H9 (cell line): Measurements from ENCODE around the gene CELA3A. TPM values are rescaled to one million over a fixed set of nuclear protein-coding genes. Genes with fewer than 3 reads are reported as not detected.
"Not testable (repeated sequence)": the region's sequence is repeated elsewhere in the genome, so short reads cannot be mapped to it uniquely, and the experiment has no call there.

Source experiments
- DNase-seq: peaks from one replicate; pipeline ENCODE4 v3.0.0-alpha.2; 2017
- H2AFZ ChIP-seq: one replicate; pipeline ENCODE4 v1.6.1; 2013; ENCODE audit warnings: mild to moderate bottlenecking, low read length, control low read depth, moderate library complexity
- H2AK5ac ChIP-seq: 2 replicates; pipeline ENCODE4 v1.6.1; 2013; ENCODE audit warnings: low read length, control low read depth, mixed read lengths; ENCODE audit not compliant: insufficient read length
- H2BK120ac ChIP-seq: one replicate; pipeline ENCODE4 v1.6.1; 2013; ENCODE audit warnings: low read depth, mild to moderate bottlenecking, low read length, control low read depth, inconsistent platforms; ENCODE audit not compliant: poor library complexity, severe bottlenecking
- H2BK12ac ChIP-seq: 2 replicates; pipeline ENCODE4 v1.6.1; 2013; ENCODE audit warnings: low read length, control low read depth, mixed read lengths, low read depth; ENCODE audit not compliant: insufficient read length
- H2BK15ac ChIP-seq: 2 replicates; pipeline ENCODE4 v1.6.1; 2013; ENCODE audit warnings: low read depth, low read length, control low read depth
- H2BK20ac ChIP-seq: one replicate; pipeline ENCODE4 v1.6.1; 2013; ENCODE audit warnings: low read depth, mild to moderate bottlenecking, low read length, control low read depth, inconsistent platforms; ENCODE audit not compliant: poor library complexity, severe bottlenecking
- H2BK5ac ChIP-seq: 2 replicates; pipeline ENCODE4 v1.6.1; 2013; ENCODE audit warnings: low read length, control low read depth, mixed read lengths; ENCODE audit not compliant: insufficient read length
- H3K14ac ChIP-seq: 2 replicates; pipeline ENCODE4 v1.6.1; 2013; ENCODE audit warnings: low read length, control low read depth; ENCODE audit not compliant: insufficient read depth
- H3K18ac ChIP-seq: 2 replicates; pipeline ENCODE4 v1.6.1; 2013; ENCODE audit warnings: low read depth, mild to moderate bottlenecking, mixed read lengths, low read length, control low read depth; ENCODE audit not compliant: insufficient read length
- H3K23ac ChIP-seq: 2 replicates; pipeline ENCODE4 v1.6.1; 2013; ENCODE audit warnings: low read length, control low read depth, mixed read lengths, low read depth; ENCODE audit not compliant: insufficient read length
- H3K23me2 ChIP-seq: 2 replicates; pipeline ENCODE4 v1.6.1; 2013; ENCODE audit warnings: low read depth, mild to moderate bottlenecking, mixed read lengths, low read length, control low read depth; ENCODE audit not compliant: insufficient read length, poor library complexity, severe bottlenecking
- H3K27ac ChIP-seq: 2 replicates; pipeline ENCODE4 v1.5.1; 2013; ENCODE audit warnings: low read length, control low read depth, mixed read lengths, low read depth; ENCODE audit not compliant: insufficient read length
- H3K27me3 ChIP-seq: 2 replicates; pipeline ENCODE4 v1.6.1; 2013; ENCODE audit warnings: low read length, control low read depth, inconsistent platforms; ENCODE audit not compliant: insufficient read depth
- H3K4ac ChIP-seq: 2 replicates; pipeline ENCODE4 v1.6.1; 2013; ENCODE audit warnings: low read depth, mild to moderate bottlenecking, control low read depth, inconsistent platforms, low read length, moderate library complexity
- H3K4me1 ChIP-seq: 2 replicates; pipeline ENCODE4 v1.6.1; 2013; ENCODE audit warnings: low read length, control low read depth, inconsistent platforms; ENCODE audit not compliant: insufficient read depth
- H3K4me2 ChIP-seq: 2 replicates; pipeline ENCODE4 v1.6.1; 2013; ENCODE audit warnings: low read length, control low read depth, mixed read lengths; ENCODE audit not compliant: insufficient read length, insufficient read depth
- H3K56ac ChIP-seq: 2 replicates; pipeline ENCODE4 v1.6.1; 2013; ENCODE audit warnings: low read depth, mild to moderate bottlenecking, mixed read lengths, low read length, control low read depth; ENCODE audit not compliant: insufficient read length
- H3K79me1 ChIP-seq: 2 replicates; pipeline ENCODE4 v1.6.1; 2013; ENCODE audit warnings: low read depth, mild to moderate bottlenecking, moderate library complexity, low read length, control low read depth, inconsistent platforms; ENCODE audit not compliant: insufficient read depth, poor library complexity, severe bottlenecking
- H3K79me2 ChIP-seq: 2 replicates; pipeline ENCODE4 v1.6.1; 2013; ENCODE audit warnings: low read length, control low read depth, inconsistent platforms; ENCODE audit not compliant: insufficient read depth
- H3K9ac ChIP-seq: 2 replicates; pipeline ENCODE4 v1.6.1; 2013; ENCODE audit warnings: low read length, control low read depth, mixed read lengths; ENCODE audit not compliant: insufficient read length; ENCODE audit errors: extremely low read depth
- H3K9me3 ChIP-seq: one replicate; pipeline ENCODE4 v1.6.1; 2013; ENCODE audit warnings: low read depth, low read length, inconsistent platforms; ENCODE audit not compliant: control insufficient read depth
- H3T11ph ChIP-seq: one replicate; pipeline ENCODE4 v1.6.1; 2013; ENCODE audit warnings: mild to moderate bottlenecking, low read length, control low read depth, inconsistent platforms
- H4K20me1 ChIP-seq: one replicate; pipeline ENCODE4 v1.6.1; 2013; ENCODE audit not compliant: control insufficient read depth, insufficient read length, insufficient read depth
- H4K5ac ChIP-seq: 2 replicates; pipeline ENCODE4 v1.6.1; 2013; ENCODE audit warnings: low read depth, mild to moderate bottlenecking, mixed read lengths, low read length, control low read depth; ENCODE audit not compliant: insufficient read length
- H4K8ac ChIP-seq: replicated peaks from 2 replicates; pipeline ENCODE4 v1.6.1; 2013; ENCODE audit warnings: low read length, control low read depth, mixed read lengths, low read depth; ENCODE audit not compliant: insufficient read length
- H4K91ac ChIP-seq: 2 replicates; pipeline ENCODE4 v1.6.1; 2013; ENCODE audit warnings: low read depth, mild to moderate bottlenecking, moderate library complexity, mixed read lengths, low read length, control low read depth; ENCODE audit not compliant: insufficient read length
- H3K27ac Mint-ChIP-seq, 3 experiments: 2 replicates in 2 of 3; 3 replicates in 1 of 3; pipeline ENCODE4 v1.8.0; 2020 to 2021; ENCODE audit warnings: mixed read lengths in 3 of 3, mild to moderate bottlenecking in 1 of 3, moderate library complexity in 1 of 3
- H3K27me3 Mint-ChIP-seq: 2 replicates; pipeline ENCODE4 v1.8.0; 2021; ENCODE audit warnings: low read depth, mild to moderate bottlenecking, moderate library complexity, mixed read lengths
- H3K36me3 Mint-ChIP-seq, 3 experiments: 2 replicates in 2 of 3; 3 replicates in 1 of 3; pipeline ENCODE4 v1.8.0; 2020 to 2021; ENCODE audit warnings: low read depth in 3 of 3, mixed read lengths in 3 of 3; ENCODE audit not compliant: insufficient read depth in 1 of 3
- H3K4me1 Mint-ChIP-seq, 2 experiments: 2 replicates each; pipeline ENCODE4 v1.8.0; 2020; ENCODE audit warnings: mixed read lengths in 2 of 2
- H3K4me3 Mint-ChIP-seq, 2 experiments: 2 replicates in 1 of 2; 3 replicates in 1 of 2; pipeline ENCODE4 v1.8.0; 2020 to 2021; ENCODE audit warnings: mild to moderate bottlenecking in 2 of 2, mixed read lengths in 2 of 2, moderate library complexity in 1 of 2
- H3K9me3 Mint-ChIP-seq, 2 experiments: 2 replicates in 1 of 2; 3 replicates in 1 of 2; pipeline ENCODE4 v1.8.0; 2020; ENCODE audit warnings: mild to moderate bottlenecking in 2 of 2, mixed read lengths in 2 of 2, moderate library complexity in 1 of 2
- WGBS: extraction: QIAGEN DNeasy Blood & Tissue Kit; methylation state at CpG from one replicate; pipeline ENCODE4 v1.1.7; 2013; ENCODE audit warnings: missing lambda C conversion rate, low lambda C conversion rate, mixed read lengths; ENCODE audit not compliant: insufficient read length; ENCODE audit errors: extremely low coverage; 5-methylcytosine and 5-hydroxymethylcytosine counted together
- total RNA-seq: library from RNA; stranded (reverse); gene quantifications from 2 replicates; pipeline ENCODE4 v1.2.1, GENCODE V29; 2021

Gene CELA3A
- total RNA-seq, 1 experiment from 2014 or later: not detected

GRCh38 chr1:22012752-22013151 lies 11.3 kb downstream of the CELA3A start:
- H3K23me2 ChIP-seq, H3K4me1 ChIP-seq, H2BK15ac ChIP-seq, H4K20me1 ChIP-seq, H3K14ac ChIP-seq, H4K5ac ChIP-seq, H3K36me3 Mint-ChIP-seq, H3K79me2 ChIP-seq, H3K79me1 ChIP-seq, H4K8ac ChIP-seq, H3K18ac ChIP-seq, H2BK120ac ChIP-seq, H2BK20ac ChIP-seq, H2BK12ac ChIP-seq, H3K27me3 Mint-ChIP-seq, H3K9ac ChIP-seq, H3K9me3 Mint-ChIP-seq, H3K4me3 Mint-ChIP-seq, H4K91ac ChIP-seq, H3K56ac ChIP-seq, H3K23ac ChIP-seq, DNase-seq, H3T11ph ChIP-seq, H3K4me2 ChIP-seq, H3K27me3 ChIP-seq, H2AK5ac ChIP-seq, H2BK5ac ChIP-seq, H3K9me3 ChIP-seq, H3K27ac ChIP-seq, H2AFZ ChIP-seq, H3K4me1 Mint-ChIP-seq, H3K4ac ChIP-seq: not testable (repeated sequence)
- no CpG with 5 or more reads among the region's 4 CpGs for WGBS
- peak overlapping the region in 1 of 3 experiments; percentile 44; a peak in 1 of 7 replicates for H3K27ac Mint-ChIP-seq

GRCh38 chr1:22014575-22015206 lies 13.2 kb downstream of the CELA3A start:
- H2BK120ac ChIP-seq, H4K5ac ChIP-seq, H3K56ac ChIP-seq, DNase-seq, H3K4me3 Mint-ChIP-seq, H4K20me1 ChIP-seq, H3K79me2 ChIP-seq, H2BK12ac ChIP-seq, H3K27me3 Mint-ChIP-seq, H3K79me1 ChIP-seq, H3K27me3 ChIP-seq, H3K23me2 ChIP-seq, H2BK15ac ChIP-seq, H2BK20ac ChIP-seq, H3T11ph ChIP-seq, H3K4me2 ChIP-seq, H3K4ac ChIP-seq, H2AFZ ChIP-seq, H2BK5ac ChIP-seq, H2AK5ac ChIP-seq, H3K18ac ChIP-seq, H3K27ac ChIP-seq, H3K36me3 Mint-ChIP-seq, H3K4me1 ChIP-seq, H4K8ac ChIP-seq, H3K9me3 Mint-ChIP-seq, H3K9me3 ChIP-seq, H3K9ac ChIP-seq, H3K27ac Mint-ChIP-seq, H3K14ac ChIP-seq, H3K4me1 Mint-ChIP-seq, H4K91ac ChIP-seq, H3K23ac ChIP-seq: not testable (repeated sequence)
- no CpG with 5 or more reads among the region's 13 CpGs for WGBS
